Neural cell (in vitro differentiated cells): ENCODE results near the gene FHAD1. TPM values are rescaled to one million over a fixed set of nuclear protein-coding genes. Genes with fewer than 3 reads are reported as not detected.
"Not testable (repeated sequence)": the region's sequence is repeated elsewhere in the genome, so short reads cannot be mapped to it uniquely, and the experiment has no call there.

ENCODE experiments used
- H2AFZ ChIP-seq: fragments of 200-600, 300-800 bp; sonication (generic), shearing (Covaris generic); 2 replicates; pipeline ENCODE4 v1.6.0; 2014; ENCODE audit warnings: low read depth, mild to moderate bottlenecking, antibody characterized with exemption, low read length, moderate library complexity
- H3F3A ChIP-seq: fragments of 200-600 bp; shearing (Covaris generic); 2 replicates; pipeline ENCODE4 v1.6.1; 2016; ENCODE audit warnings: mild to moderate bottlenecking, moderate library complexity, mixed read lengths, antibody characterized with exemption, low read length; ENCODE audit not compliant: insufficient read depth, poor library complexity, severe bottlenecking
- H3K27ac ChIP-seq: fragments of 200-600, 300-800 bp; sonication (generic), shearing (Covaris generic); 2 replicates; pipeline ENCODE4 v1.5.1; 2014; ENCODE audit warnings: mild to moderate bottlenecking, low read length, moderate library complexity
- H3K27me3 ChIP-seq: fragments of 300-800, 200-600 bp; sonication (generic), shearing (Covaris generic); 2 replicates; pipeline ENCODE4 v1.6.0; 2014; ENCODE audit warnings: mild to moderate bottlenecking, low read depth, low read length, moderate library complexity; ENCODE audit not compliant: insufficient read depth
- H3K36me3 ChIP-seq: fragments of 300-800, 200-600 bp; sonication (generic), shearing (Covaris generic); 2 replicates; pipeline ENCODE4 v1.5.1; 2014; ENCODE audit warnings: mild to moderate bottlenecking, antibody characterized with exemption, low read length, moderate library complexity; ENCODE audit not compliant: insufficient read depth
- H3K4me2 ChIP-seq: fragments of 300-800, 200-600 bp; sonication (generic), shearing (Covaris generic); 2 replicates; pipeline ENCODE4 v1.6.0; 2014; ENCODE audit warnings: mild to moderate bottlenecking, low read length
- H3K4me3 ChIP-seq: fragments of 300-800, 200-600 bp; sonication (generic), shearing (Covaris generic); 2 replicates; pipeline ENCODE4 v1.5.1; 2014; ENCODE audit warnings: mild to moderate bottlenecking, low read length, moderate library complexity
- H3K79me2 ChIP-seq: fragments of 200-600 bp; shearing (Covaris generic); replicated peaks from 2 replicates; pipeline ENCODE4 v1.6.0; 2014; ENCODE audit warnings: mild to moderate bottlenecking, low read length, moderate library complexity; ENCODE audit not compliant: insufficient read depth
- H3K9ac ChIP-seq: fragments of 300-800, 200-600 bp; sonication (generic), shearing (Covaris generic); 2 replicates; pipeline ENCODE4 v1.6.1; 2016; ENCODE audit warnings: mild to moderate bottlenecking, low read length, mixed read lengths
- H3K9me2 ChIP-seq: fragments of 200-600 bp; shearing (Covaris generic); 2 replicates; pipeline ENCODE4 v1.6.1; 2016; ENCODE audit warnings: mild to moderate bottlenecking, low read length, mixed read lengths; ENCODE audit not compliant: insufficient read depth
- H3K9me3 ChIP-seq: fragments of 200-600, 300-800 bp; sonication (generic), shearing (Covaris generic); 2 replicates; pipeline ENCODE4 v1.6.1; 2016; ENCODE audit warnings: mild to moderate bottlenecking, mixed run types, low read length, moderate library complexity, mixed read lengths
- H4K20me1 ChIP-seq: fragments of 200-600 bp; shearing (Covaris generic); 2 replicates; pipeline ENCODE4 v1.6.1; 2016; ENCODE audit warnings: mild to moderate bottlenecking, mixed run types; ENCODE audit not compliant: insufficient read depth
- EP300 ChIP-seq: fragments of 450-650 bp; conservative IDR thresholded peaks from 2 replicates; pipeline ENCODE4 v1.6.1; 2014; ENCODE audit warnings: antibody characterized with exemption, mild to moderate bottlenecking, moderate library complexity; ENCODE audit not compliant: poor library complexity, severe bottlenecking
- EZH2 ChIP-seq: fragments of 200-600, 300-800 bp; shearing (Covaris generic), sonication (generic); IDR thresholded peaks from 2 replicates; pipeline ENCODE4 v1.6.1; 2014; ENCODE audit warnings: antibody characterized with exemption, low read length, borderline replicate concordance, mild to moderate bottlenecking; ENCODE audit not compliant: insufficient read depth, poor library complexity, severe bottlenecking
- MXI1 ChIP-seq: fragments of 450-650 bp; conservative IDR thresholded peaks from 2 replicates; pipeline ENCODE4 v1.6.1; 2014; ENCODE audit warnings: antibody characterized with exemption, mild to moderate bottlenecking; ENCODE audit not compliant: poor library complexity, severe bottlenecking
- POLR2AphosphoS5 ChIP-seq: IDR thresholded peaks from 2 replicates; pipeline ENCODE4 v1.6.1; 2012
- RAD21 ChIP-seq: fragments of 450-650 bp; conservative IDR thresholded peaks from 2 replicates; pipeline ENCODE4 v1.6.1; 2014; ENCODE audit warnings: antibody characterized with exemption, mild to moderate bottlenecking, moderate library complexity
- SMC3 ChIP-seq: fragments of 450-650 bp; conservative IDR thresholded peaks from 2 replicates; pipeline ENCODE4 v1.6.1; 2014; ENCODE audit warnings: antibody characterized with exemption, mild to moderate bottlenecking, moderate library complexity; ENCODE audit not compliant: poor library complexity
- TAF1 ChIP-seq: IDR thresholded peaks from 2 replicates; pipeline ENCODE4 v1.6.1; 2012; ENCODE audit warnings: low read depth
- polyA plus RNA-seq: library from polyadenylated mRNA; depleted of rRNA; stranded (reverse); fragments of >200 nt; gene quantifications from 2 replicates; pipeline ENCODE4 v1.2.3, GENCODE V29; 2014
- TF ChIP-seq, protein P1 (sequence below): IDR thresholded peaks from 2 replicates; pipeline ENCODE4 v1.6.1; 2012; ENCODE audit warnings: borderline replicate concordance
- TF ChIP-seq, protein P2 (sequence below): fragments of 450-650 bp; IDR thresholded peaks from 2 replicates; pipeline ENCODE4 v1.5.1; 2014; ENCODE audit warnings: antibody characterized with exemption, mild to moderate bottlenecking, moderate library complexity; ENCODE audit not compliant: poor library complexity, severe bottlenecking

The FHAD1 gene
- polyA plus RNA-seq, 1 donor from 2014 or later, result 0.46 TPM

DNA sequence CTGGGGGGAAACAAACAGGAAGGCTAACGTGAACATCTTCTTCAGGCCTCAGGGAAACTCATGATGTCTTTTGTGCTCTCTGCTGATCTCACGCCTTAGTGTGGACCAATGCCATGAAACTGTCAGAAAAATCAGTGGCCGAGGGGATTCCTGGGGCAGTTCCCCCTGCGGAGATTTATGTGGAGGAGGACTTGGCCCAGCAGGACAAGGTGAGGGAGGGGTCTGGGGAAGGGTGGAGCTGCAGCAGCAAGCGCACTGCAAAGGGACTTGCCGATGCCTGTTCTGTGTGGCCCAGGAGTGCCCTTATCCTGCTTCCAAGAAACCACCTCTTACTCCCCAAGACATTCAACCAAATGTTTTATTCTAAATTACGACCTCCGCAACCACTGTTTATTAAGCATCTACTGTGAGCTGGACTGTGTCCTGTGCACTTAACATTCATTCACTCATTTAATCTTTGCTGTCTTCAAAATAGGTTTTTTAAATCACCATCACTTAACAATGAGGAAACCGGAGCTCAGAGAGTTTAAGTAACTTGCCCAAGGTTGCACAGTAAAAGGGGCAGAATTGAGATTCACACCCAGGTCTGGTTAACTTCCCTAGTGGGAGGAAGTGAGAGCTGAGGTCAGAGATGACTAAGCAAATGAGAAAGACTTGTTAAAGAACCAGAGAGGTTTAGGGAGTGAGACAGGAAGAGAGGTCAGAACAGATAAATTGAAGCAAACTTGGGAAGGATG, 49.7 kb downstream of the FHAD1 start:
- H3K9me3 ChIP-seq, result no peaks in the 10 kb centered on the region
- H3K4me2 ChIP-seq, result no peak overlapping the region
- no peaks in the 10 kb centered on the region for H3K9me2 ChIP-seq
- no peaks in the 10 kb centered on the region for H3K36me3 ChIP-seq
- H3K27ac ChIP-seq, result no peak overlapping the region
- no peaks in the 10 kb centered on the region for H3K79me2 ChIP-seq
- no peak overlapping the region for H2AFZ ChIP-seq
- H3K27me3 ChIP-seq, result no peaks in the 10 kb centered on the region
- no peaks in the 10 kb centered on the region for H4K20me1 ChIP-seq
- TF ChIP-seq EP300 (no peak), EZH2 (no peak), RAD21 (no peak), POLR2AphosphoS5 (no peak), SMC3 (no peak), TAF1 (no peak), MXI1 (no peak)
- TF ChIP-seq, protein P1, sequence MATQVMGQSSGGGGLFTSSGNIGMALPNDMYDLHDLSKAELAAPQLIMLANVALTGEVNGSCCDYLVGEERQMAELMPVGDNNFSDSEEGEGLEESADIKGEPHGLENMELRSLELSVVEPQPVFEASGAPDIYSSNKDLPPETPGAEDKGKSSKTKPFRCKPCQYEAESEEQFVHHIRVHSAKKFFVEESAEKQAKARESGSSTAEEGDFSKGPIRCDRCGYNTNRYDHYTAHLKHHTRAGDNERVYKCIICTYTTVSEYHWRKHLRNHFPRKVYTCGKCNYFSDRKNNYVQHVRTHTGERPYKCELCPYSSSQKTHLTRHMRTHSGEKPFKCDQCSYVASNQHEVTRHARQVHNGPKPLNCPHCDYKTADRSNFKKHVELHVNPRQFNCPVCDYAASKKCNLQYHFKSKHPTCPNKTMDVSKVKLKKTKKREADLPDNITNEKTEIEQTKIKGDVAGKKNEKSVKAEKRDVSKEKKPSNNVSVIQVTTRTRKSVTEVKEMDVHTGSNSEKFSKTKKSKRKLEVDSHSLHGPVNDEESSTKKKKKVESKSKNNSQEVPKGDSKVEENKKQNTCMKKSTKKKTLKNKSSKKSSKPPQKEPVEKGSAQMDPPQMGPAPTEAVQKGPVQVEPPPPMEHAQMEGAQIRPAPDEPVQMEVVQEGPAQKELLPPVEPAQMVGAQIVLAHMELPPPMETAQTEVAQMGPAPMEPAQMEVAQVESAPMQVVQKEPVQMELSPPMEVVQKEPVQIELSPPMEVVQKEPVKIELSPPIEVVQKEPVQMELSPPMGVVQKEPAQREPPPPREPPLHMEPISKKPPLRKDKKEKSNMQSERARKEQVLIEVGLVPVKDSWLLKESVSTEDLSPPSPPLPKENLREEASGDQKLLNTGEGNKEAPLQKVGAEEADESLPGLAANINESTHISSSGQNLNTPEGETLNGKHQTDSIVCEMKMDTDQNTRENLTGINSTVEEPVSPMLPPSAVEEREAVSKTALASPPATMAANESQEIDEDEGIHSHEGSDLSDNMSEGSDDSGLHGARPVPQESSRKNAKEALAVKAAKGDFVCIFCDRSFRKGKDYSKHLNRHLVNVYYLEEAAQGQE, result no peak
- TF ChIP-seq, protein P2, sequence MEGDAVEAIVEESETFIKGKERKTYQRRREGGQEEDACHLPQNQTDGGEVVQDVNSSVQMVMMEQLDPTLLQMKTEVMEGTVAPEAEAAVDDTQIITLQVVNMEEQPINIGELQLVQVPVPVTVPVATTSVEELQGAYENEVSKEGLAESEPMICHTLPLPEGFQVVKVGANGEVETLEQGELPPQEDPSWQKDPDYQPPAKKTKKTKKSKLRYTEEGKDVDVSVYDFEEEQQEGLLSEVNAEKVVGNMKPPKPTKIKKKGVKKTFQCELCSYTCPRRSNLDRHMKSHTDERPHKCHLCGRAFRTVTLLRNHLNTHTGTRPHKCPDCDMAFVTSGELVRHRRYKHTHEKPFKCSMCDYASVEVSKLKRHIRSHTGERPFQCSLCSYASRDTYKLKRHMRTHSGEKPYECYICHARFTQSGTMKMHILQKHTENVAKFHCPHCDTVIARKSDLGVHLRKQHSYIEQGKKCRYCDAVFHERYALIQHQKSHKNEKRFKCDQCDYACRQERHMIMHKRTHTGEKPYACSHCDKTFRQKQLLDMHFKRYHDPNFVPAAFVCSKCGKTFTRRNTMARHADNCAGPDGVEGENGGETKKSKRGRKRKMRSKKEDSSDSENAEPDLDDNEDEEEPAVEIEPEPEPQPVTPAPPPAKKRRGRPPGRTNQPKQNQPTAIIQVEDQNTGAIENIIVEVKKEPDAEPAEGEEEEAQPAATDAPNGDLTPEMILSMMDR, result no peak
- no peak overlapping the region for H3K4me3 ChIP-seq
- H3F3A ChIP-seq, result no peaks in the 10 kb centered on the region
- H3K9ac ChIP-seq, result no peak overlapping the region

DNA sequence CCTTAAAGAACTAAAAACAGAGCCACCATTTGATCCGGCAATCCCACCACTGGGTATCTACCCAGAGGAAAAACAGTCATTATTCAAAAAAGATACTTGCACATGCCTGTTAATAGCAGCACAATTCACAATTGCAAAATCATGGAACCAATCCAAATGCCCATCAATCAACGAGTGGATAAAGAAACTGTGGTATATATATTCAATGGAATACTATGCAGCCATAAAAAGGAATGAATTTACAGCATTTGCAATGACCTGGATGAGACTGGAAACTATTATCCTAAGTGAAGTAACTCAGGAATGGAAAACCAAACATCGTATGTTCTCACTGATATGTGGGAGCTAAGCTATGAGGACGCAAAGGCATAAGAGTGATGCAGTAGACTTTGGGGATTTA, 51.0 kb downstream of the FHAD1 start:
- H3K4me2 ChIP-seq, H4K20me1 ChIP-seq, H2AFZ ChIP-seq, H3K79me2 ChIP-seq, H3F3A ChIP-seq, H3K27ac ChIP-seq, H3K27me3 ChIP-seq, H3K9ac ChIP-seq, H3K9me2 ChIP-seq, H3K4me3 ChIP-seq, H3K9me3 ChIP-seq, H3K36me3 ChIP-seq: not testable (repeated sequence)
